Measurements from ENCODE around the gene PCBD1. TPM values are rescaled to one million over a fixed set of nuclear protein-coding genes. Genes with fewer than 3 reads are reported as not detected.

The PCBD1 gene
- total RNA-seq, 1 experiment from 2014 or later: 39.7 TPM

GRCh38 chr10:70925377-70926225 is 37.2 kb upstream of the PCBD1 start:
- Histone ChIP-seq H3K9me3 (ENCODE audit: control insufficient read depth, low read depth, low read length) (no peaks in the 10 kb centered on the region), H3K23ac (ENCODE audit: insufficient read length, low read depth, low read length) (no peak overlapping the region), H2BK5ac (ENCODE audit: insufficient read length, low read length) (no peak overlapping the region), H3K18ac (ENCODE audit: insufficient read length, low read depth, low read length) (no peak overlapping the region), H3K79me1 (ENCODE audit: insufficient read depth, low read depth, low read length, poor library complexity, severe bottlenecking) (no peaks in the 10 kb centered on the region), H2AK5ac (ENCODE audit: insufficient read length, low read length) (no peak overlapping the region), H3K9ac (ENCODE audit: extremely low read depth, insufficient read length, low read length) (no peak overlapping the region), H3K56ac (ENCODE audit: insufficient read length, low read depth, low read length) (no peak overlapping the region), H4K8ac (replicated peaks; ENCODE audit: insufficient read length, low read depth, low read length) (no peak overlapping the region), H3K27ac (ENCODE audit: insufficient read length, low read depth, low read length) (no peak overlapping the region), H3T11ph (ENCODE audit: low read length) (no peak overlapping the region), H3K23me2 (ENCODE audit: insufficient read length, low read depth, low read length, poor library complexity, severe bottlenecking) (no peaks in the 10 kb centered on the region), H3K14ac (ENCODE audit: insufficient read depth, low read length) (no peak overlapping the region; the same call in 1 of the 2 replicates), H2BK12ac (ENCODE audit: insufficient read length, low read depth, low read length) (no peak overlapping the region), H3K27me3 (ENCODE audit: insufficient read depth, low read length) (no peaks in the 10 kb centered on the region), H3K4ac (ENCODE audit: low read depth, low read length) (no peak overlapping the region), H3K4me2 (ENCODE audit: insufficient read depth, insufficient read length, low read length) (no peak overlapping the region), H2AFZ (ENCODE audit: low read length) (no peak overlapping the region), H2BK15ac (ENCODE audit: low read depth, low read length) (no peak overlapping the region), H4K20me1 (ENCODE audit: control insufficient read depth, insufficient read depth, insufficient read length) (no peaks in the 10 kb centered on the region), H2BK20ac (ENCODE audit: low read depth, low read length, poor library complexity, severe bottlenecking) (no peak overlapping the region), H4K5ac (ENCODE audit: insufficient read length, low read depth, low read length) (no peak overlapping the region), H3K4me1 (ENCODE audit: insufficient read depth, low read length) (no peaks in the 10 kb centered on the region), H2BK120ac (ENCODE audit: low read depth, low read length, poor library complexity, severe bottlenecking) (no peak overlapping the region), H4K91ac (ENCODE audit: insufficient read length, low read depth, low read length) (no peak overlapping the region), H3K79me2 (ENCODE audit: insufficient read depth, low read length) (no peaks in the 10 kb centered on the region)
- Mint-ChIP-seq H3K36me3 (ENCODE audit: insufficient read depth in 1 of 3, low read depth in 3 of 3) (no peaks in the 10 kb centered on the region), H3K27me3 (ENCODE audit: low read depth) (peaks cover 15% of the 10 kb centered on the region), H3K27ac (no peak overlapping the region), H3K4me1 (peaks cover 0 to 2% of the 10 kb centered on the region in 2 experiments; a peak in 3 of 4 replicates), H3K9me3 (no peaks in the 10 kb centered on the region), H3K4me3 (no peak overlapping the region)
- peak; percentile 75 for DNase-seq
- peak; percentile 98 for TF ChIP-seq CTCF (conservative IDR thresholded peaks at IDR 0.05)
- no CpG with 5 or more reads among the region's 22 CpGs for WGBS (ENCODE audit: extremely low coverage, insufficient read length, low lambda C conversion rate)

All from H9 (cell line).